ENCODE results near the gene POLD2.
A peak's percentile ranks its signal among the peaks of the same experiment; 100 is the strongest.

Gene POLD2

GRCh38 chr7:44104860-44105771 is 18.2 kb downstream of the POLD2 start:
- H3K9me3 Mint-ChIP-seq, result no peaks in the 10 kb centered on the region
- H3K27ac Mint-ChIP-seq, result peak overlapping the region; percentile 74 to 90
- peak overlapping the region; percentile 77 to 79 for H3K4me3 Mint-ChIP-seq
- H3K27me3 Mint-ChIP-seq, result peaks cover 16% of the 10 kb centered on the region
- DNase-seq, result peak in 1 of 2 donors; percentile 27
- H3K4me1 Mint-ChIP-seq, result peaks cover 38% of the 10 kb centered on the region
- ATAC-seq, result peak; percentile 41

DNA sequence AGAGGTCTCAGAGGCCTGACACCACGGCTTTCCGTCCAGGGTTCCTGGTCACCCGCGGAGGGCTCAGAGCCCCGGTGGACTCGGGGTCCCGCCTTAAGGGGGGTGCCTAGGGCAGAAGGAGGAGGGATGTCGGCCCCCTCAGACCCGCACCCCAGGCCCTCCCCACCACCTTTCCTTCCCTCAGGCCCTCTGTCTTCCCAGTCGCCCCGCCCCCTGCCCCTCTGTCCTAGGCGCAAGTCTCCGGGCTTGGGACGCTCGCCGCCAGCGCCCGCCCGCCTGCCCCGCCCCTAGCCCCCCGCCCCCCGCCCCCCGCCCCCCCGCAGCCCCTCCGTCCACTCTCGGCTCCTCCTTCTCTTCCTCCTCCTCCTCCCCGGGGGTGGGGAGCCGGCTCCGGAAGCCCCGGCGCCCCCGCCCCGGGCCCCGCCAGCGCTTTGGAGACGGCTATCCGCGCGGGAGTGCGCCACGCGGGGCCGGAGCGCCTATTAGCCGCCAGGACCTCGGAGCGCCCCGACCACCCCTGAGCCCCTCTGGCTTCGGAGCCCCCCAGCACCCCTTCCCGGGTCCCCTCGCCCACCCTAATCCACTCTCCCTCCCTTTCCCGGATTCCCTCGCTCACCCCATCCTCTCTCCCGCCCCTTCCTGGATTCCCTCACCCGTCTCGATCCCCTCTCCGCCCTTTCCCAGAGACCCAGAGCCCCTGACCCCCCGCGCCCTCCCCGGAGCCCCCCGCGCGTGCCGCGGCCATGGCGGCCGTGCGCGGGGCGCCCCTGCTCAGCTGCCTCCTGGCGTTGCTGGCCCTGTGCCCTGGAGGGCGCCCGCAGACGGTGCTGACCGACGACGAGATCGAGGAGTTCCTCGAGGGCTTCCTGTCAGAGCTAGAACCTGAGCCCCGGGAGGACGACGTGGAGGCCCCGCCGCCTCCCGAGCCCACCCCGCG is 19.2 kb downstream of the POLD2 start, which contains the start of gene AEBP1:
Gene AEBP1 (plus strand): TSS at position 423 of the 937 bp plus-strand sequence. CDS start 321 bp downstream, at position 744.
- H3K27me3 Mint-ChIP-seq, result peaks cover 16% of the 10 kb centered on the region

DNA sequence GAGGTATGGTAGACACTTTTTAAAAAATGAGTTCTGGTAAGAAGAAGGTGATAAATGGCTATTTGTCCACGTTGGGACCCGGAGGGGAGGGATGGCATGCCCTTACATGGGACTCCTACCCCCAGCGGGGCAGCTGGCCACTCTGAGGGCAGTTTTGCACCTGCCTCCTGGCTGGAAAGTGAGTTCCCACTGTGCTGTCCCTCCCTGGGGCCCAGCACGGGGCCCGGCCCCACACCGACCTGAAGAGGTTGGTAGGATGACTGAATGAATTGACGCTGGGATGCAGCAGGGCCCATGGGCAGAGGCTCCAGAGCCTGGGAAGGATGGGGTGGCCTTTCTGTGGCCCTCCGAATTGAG is 19.8 kb downstream of the POLD2 start:
- peaks cover 40% of the 10 kb centered on the region for H3K4me1 Mint-ChIP-seq
- ATAC-seq, result peak; percentile 1
- peaks cover 16% of the 10 kb centered on the region for H3K27me3 Mint-ChIP-seq
- H3K9me3 Mint-ChIP-seq, result no peaks in the 10 kb centered on the region
- H3K4me3 Mint-ChIP-seq, result peak overlapping the region; percentile 67 to 71
- no peak for DNase-seq
- H3K27ac Mint-ChIP-seq, result peak overlapping the region; percentile 66 to 72

More for the DNA sequence above, 19.2 kb downstream of the POLD2 start, which contains the start of gene AEBP1:
- DNase-seq, result peak; percentile 55 to 58
- Mint-ChIP-seq H3K4me1 (peaks cover 38% of the 10 kb centered on the region), H3K4me3 (peak within 1 kb of the TSS; percentile 77 to 79), H3K27ac (peak within 1 kb of the TSS; percentile 72 to 74), H3K9me3 (no peaks in the 10 kb centered on the region)
- ATAC-seq, result peak; percentile 81

DNA sequence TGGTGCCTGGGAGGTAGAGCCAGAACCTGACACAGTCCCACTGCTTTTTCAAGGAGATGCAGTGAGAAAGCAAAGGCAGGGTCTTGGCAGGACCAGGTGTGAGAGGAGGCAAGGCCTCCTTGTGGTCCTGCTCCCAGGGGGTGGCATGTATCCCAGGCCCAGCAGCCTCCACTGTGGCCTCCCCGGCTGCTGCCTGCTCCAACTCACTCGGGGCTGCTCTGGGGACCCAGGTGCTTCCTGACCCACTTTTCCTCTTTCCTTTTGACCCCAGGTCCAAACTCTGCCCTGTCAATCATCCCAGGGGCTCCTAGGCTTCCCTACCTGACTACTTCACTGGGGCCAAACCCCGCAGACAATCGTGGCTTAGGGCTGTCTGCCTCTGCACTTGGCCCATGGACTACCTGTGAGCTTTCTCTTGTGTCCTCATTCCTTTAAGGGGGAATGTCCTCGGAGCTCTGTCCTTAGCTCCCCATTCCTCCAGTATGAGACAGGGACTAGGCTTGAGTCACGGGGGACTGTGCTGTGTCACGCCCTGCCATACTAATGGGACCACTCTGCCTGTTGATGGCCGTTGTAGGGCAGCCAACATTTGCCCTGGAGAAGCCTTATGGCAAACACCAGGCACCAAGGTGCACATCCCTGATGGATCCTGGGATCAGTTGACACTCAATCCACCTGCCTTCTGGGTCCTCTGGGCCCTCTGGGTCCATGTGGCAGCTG is 20.3 kb downstream of the POLD2 start:
- Mint-ChIP-seq H3K4me3 (peak overlapping the region; percentile 67 to 71), H3K4me1 (peaks cover 43% of the 10 kb centered on the region), H3K27me3 (peaks cover 16% of the 10 kb centered on the region), H3K27ac (peak overlapping the region in 1 of 2 donors; percentile 66), H3K9me3 (no peaks in the 10 kb centered on the region)
- DNase-seq (no peak), ATAC-seq (no peak)

GRCh38 chr7:44101966-44102845 is 21.1 kb downstream of the POLD2 start:
- H3K27ac Mint-ChIP-seq, result no peak overlapping the region
- peaks cover 16% of the 10 kb centered on the region for H3K27me3 Mint-ChIP-seq
- no peak overlapping the region for H3K4me3 Mint-ChIP-seq
- H3K9me3 Mint-ChIP-seq, result no peaks in the 10 kb centered on the region
- H3K4me1 Mint-ChIP-seq, result peaks cover 47% of the 10 kb centered on the region
- DNase-seq, result no peak
- ATAC-seq, result no peak

DNA sequence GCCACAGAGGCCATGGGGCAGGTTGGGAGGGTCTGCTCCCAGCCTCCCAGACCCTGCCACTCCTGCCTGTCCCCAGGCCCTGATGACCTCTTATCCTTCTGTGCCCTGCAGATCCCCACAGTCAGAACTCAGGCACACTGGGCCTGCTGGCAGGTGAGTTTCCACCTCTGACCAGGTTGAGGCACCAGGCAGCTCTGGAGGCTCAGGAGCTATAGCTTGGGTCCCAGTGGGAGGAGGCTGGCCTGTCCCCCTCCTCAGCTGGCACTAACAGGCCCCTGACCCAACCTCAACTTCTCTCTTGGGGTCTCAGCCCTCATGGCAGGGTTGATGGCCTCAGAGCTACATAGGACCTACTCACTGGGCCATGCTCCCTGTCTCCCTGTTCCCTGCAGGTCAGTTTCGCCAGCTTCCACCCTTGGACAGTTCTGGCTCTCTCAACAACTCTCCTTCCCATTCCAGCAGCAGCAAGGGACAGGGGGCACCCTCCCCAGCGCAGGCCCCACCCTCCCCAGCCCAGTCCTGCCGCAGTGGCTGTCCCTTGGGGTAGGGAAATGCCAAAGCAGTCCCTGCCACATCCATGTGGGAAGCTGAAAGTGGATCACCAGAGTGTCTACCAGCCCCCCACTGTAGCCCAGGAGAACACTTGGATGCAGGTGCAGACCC is 21.9 kb downstream of the POLD2 start:
- Mint-ChIP-seq H3K4me3 (no peak overlapping the region), H3K27me3 (peaks cover 16% of the 10 kb centered on the region), H3K4me1 (peaks cover 48% of the 10 kb centered on the region), H3K9me3 (no peaks in the 10 kb centered on the region), H3K27ac (no peak overlapping the region)
- DNase-seq (no peak), ATAC-seq (no peak)

- no peak for ATAC-seq
- no peaks in the 10 kb centered on the region for H3K9me3 Mint-ChIP-seq
- peaks cover 45% of the 10 kb centered on the region for H3K4me1 Mint-ChIP-seq
- DNase-seq, result no peak
- no peak overlapping the region for H3K27ac Mint-ChIP-seq
- peaks cover 16% of the 10 kb centered on the region for H3K27me3 Mint-ChIP-seq
- H3K4me3 Mint-ChIP-seq, result no peak overlapping the region
Observed at GRCh38 chr7:44100458-44101302, 22.7 kb downstream of the POLD2 start.

GRCh38 chr7:44099669-44100068 is 23.7 kb downstream of the POLD2 start:
- no peaks in the 10 kb centered on the region for H3K9me3 Mint-ChIP-seq

GRCh38 chr7:44098092-44099068 is 25.0 kb downstream of the POLD2 start:
- H3K27ac Mint-ChIP-seq, result peak overlapping the region in 1 of 2 donors; percentile 30
- no peak for DNase-seq
- peak overlapping the region in 1 of 2 donors; percentile 55 for H3K4me3 Mint-ChIP-seq
- H3K27me3 Mint-ChIP-seq, result peaks cover 13% of the 10 kb centered on the region
- no peak for ATAC-seq
- H3K9me3 Mint-ChIP-seq, result no peaks in the 10 kb centered on the region
- peaks cover 40% of the 10 kb centered on the region for H3K4me1 Mint-ChIP-seq

More at GRCh38 chr7:44099669-44100068, 23.7 kb downstream of the POLD2 start:
- no peak for DNase-seq
- ATAC-seq, result no peak
- Mint-ChIP-seq H3K4me3 (no peak overlapping the region), H3K27ac (no peak overlapping the region), H3K27me3 (peaks cover 16% of the 10 kb centered on the region), H3K4me1 (peaks cover 40% of the 10 kb centered on the region)

DNA sequence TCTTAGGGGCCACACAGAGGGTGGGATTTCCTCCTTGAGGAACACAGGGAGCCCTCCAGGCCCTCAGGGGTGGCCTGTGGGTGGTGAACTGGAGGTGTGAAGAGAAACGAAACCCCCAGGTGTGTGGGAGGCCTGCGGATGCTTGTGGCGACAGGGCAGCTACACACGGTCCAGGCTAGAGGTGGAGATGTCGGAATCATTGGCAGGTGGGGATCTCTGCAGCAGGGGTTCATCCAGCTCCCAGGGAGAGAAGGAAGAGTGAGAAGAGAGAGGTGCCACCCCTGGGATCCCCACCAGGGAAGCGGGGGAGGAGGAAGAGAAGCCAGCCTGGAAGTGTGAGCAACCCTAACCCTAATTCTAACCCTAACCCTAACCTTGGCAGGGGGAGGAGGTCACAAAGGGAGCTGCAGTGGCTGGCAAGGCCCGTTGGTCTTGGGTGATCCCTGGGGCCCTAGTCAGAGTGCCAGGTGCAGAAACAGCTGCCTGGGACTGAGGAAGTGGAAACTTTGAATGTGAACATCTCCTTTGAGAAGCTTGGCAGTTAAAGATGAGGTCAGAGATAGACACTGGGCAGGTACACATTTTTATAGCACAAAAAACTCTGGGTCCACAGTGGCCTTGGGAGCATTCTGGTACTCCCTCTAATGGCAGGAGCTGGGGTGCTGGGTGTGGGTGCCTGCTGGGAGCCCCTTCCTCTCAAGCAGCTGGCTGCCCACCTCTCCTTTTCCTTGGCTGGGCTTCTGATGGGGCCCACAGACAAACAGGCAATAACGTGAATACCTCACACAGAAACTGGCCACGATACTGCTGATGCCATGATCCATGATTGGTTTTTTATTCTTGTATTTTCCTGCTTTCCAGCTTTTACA is 26.1 kb downstream of the POLD2 start:
- DNase-seq (no peak), ATAC-seq (peak; percentile 73)
- Mint-ChIP-seq H3K4me1 (peaks cover 34% of the 10 kb centered on the region), H3K9me3 (no peaks in the 10 kb centered on the region), H3K27ac (peak overlapping the region; percentile 22 to 44), H3K27me3 (peaks cover 2% of the 10 kb centered on the region), H3K4me3 (peak overlapping the region; percentile 14 to 55)

DNA sequence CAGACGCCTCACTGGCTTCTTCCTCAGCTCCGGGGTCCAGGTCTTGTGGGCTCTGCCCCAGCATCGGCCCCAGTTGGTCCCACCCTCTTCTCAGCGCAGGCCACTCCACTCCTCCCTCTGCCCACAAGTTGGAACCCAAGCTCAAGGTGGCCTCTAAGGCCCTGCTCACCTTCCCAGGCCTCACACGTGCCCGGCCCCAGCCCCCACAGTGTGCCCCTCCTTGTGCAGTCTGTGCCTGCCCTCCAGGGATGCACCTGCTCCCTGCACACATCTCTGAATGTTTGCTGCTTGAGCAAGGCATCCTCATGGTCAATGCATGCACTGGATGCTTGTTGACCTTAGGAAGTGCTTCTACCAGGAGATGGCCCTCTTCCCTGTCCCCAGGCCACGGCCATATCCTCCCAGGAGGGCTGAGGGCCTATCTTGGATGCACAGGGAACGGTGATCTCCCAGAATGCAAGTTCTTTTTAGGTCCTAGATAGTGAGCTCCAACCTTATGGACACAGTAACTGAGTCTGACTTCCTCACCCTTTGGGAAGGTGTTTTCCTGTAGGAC is 26.9 kb downstream of the POLD2 start:
- ATAC-seq, result no peak
- no peak for DNase-seq
- Mint-ChIP-seq H3K27ac (no peak overlapping the region), H3K4me3 (peak overlapping the region in 1 of 2 donors; percentile 55), H3K27me3 (no peaks in the 10 kb centered on the region), H3K4me1 (peaks cover 33% of the 10 kb centered on the region), H3K9me3 (no peaks in the 10 kb centered on the region)
